AG09319 (cell line): ENCODE results near the gene ACE.

ENCODE experiments used
- DNase-seq: peaks from one replicate; pipeline ENCODE4 v3.0.0-alpha.2; 2010; ENCODE audit warnings: low read depth; ENCODE audit errors: extremely low read depth
- CTCF ChIP-seq: IDR thresholded peaks from 2 replicates; pipeline ENCODE4 v1.5.1; 2011; ENCODE audit warnings: low read depth, mild to moderate bottlenecking, inconsistent platforms, low read length, moderate library complexity

The ACE gene

GRCh38 chr17:63434951-63435571 is 41.8 kb upstream of the ACE start:
- no peak; the same call in 1 of the 2 replicates for TF ChIP-seq CTCF
- DNase-seq = no peak

GRCh38 chr17:63435681-63436522 is 41.0 kb upstream of the ACE start:
- TF ChIP-seq CTCF = no peak
- DNase-seq = no peak

- DNase-seq = no peak
- no peak for TF ChIP-seq CTCF
Observed at GRCh38 chr17:63436523-63437110, 40.2 kb upstream of the ACE start.

- no peak for DNase-seq
- TF ChIP-seq CTCF = no peak
Observed at GRCh38 chr17:63437287-63438091, 39.4 kb upstream of the ACE start.

- no peak for DNase-seq
- no peak for TF ChIP-seq CTCF
Observed at GRCh38 chr17:63438092-63439051, 38.5 kb upstream of the ACE start.

- no peak for DNase-seq
- TF ChIP-seq CTCF = no peak
Observed at GRCh38 chr17:63439687-63440086, 37.2 kb upstream of the ACE start.
